Right lobe of liver (tissue), 4 donors: ENCODE measurements around the gene KIF13A.

Source experiments
- POLR2A ChIP-seq: fragments of 450-650 bp; IDR thresholded peaks from one replicate; pipeline ENCODE4 v1.6.1; 2017; ENCODE audit warnings: antibody characterized with exemption, mild to moderate bottlenecking
- TF ChIP-seq, protein P1 (sequence below), 4 donors: fragments of 200-600 bp in 3 of 4; fragments of 450-650 bp in 1 of 4; IDR thresholded peaks; one replicate each; pipeline versions ENCODE4 v1.5.1 to v1.8.0; 2016 to 2022; ENCODE audit warnings: antibody characterized with exemption in 4 of 4, mild to moderate bottlenecking in 2 of 4
- donor health status: DM: no; HTN: no; CAD: no.
- donor health status: DM: no; HTN: no; CAD: no.
- donor health status: DM: no; HTN: yes; CAD: no.

DNA sequence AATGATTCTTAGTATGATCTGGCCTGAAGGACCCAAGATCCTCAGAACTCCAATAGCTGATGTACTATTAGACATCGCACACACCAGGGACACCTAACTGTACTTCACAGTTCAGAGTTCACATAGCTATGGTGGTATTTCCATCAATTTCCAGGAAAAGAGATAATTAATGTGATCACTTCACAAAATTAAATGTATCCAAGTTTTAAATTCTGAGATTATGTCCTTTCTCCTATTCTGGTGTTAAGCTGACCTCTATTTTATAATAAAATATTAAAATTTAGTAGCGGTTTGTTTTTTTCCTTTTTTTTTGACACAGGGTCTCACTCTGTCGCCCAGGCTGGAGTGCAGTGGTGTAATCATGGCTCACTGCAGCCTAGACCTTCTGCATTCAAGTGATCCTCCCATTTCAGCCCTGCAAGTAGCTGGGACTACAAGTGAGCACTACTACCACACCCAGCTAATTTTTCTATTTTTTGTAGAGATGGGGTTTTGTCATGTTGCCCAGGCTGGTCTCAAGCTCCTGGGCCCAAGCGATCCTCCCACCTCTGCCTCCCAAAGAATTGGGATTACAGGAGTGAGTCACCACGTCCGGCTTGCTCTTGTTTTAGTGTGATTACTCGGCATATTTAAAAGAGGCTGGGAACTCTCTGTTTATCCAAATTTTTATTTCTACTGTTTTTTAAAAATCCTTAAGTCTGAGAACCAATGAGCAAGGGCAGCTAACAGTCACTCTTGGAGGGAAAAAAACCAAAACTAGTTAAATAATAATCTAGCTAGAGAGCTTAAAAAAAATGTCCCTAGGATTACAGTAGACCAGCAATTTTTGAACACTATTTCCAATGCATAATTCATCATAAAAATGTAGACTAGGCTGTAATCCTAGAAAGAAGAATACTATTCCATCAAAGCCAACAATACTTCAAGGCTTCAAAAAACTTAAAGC is 16.0 kb downstream of the KIF13A start:
- TF ChIP-seq, protein P1, sequence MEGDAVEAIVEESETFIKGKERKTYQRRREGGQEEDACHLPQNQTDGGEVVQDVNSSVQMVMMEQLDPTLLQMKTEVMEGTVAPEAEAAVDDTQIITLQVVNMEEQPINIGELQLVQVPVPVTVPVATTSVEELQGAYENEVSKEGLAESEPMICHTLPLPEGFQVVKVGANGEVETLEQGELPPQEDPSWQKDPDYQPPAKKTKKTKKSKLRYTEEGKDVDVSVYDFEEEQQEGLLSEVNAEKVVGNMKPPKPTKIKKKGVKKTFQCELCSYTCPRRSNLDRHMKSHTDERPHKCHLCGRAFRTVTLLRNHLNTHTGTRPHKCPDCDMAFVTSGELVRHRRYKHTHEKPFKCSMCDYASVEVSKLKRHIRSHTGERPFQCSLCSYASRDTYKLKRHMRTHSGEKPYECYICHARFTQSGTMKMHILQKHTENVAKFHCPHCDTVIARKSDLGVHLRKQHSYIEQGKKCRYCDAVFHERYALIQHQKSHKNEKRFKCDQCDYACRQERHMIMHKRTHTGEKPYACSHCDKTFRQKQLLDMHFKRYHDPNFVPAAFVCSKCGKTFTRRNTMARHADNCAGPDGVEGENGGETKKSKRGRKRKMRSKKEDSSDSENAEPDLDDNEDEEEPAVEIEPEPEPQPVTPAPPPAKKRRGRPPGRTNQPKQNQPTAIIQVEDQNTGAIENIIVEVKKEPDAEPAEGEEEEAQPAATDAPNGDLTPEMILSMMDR (IDR thresholded peaks at IDR 0.05): no peak
- no peak for TF ChIP-seq POLR2A
